ENCODE data around the gene NBEA.
"Not testable (repeated sequence)": the region's sequence is repeated elsewhere in the genome, so short reads cannot be mapped to it uniquely, and the experiment has no call there.

Gene NBEA

GRCh38 chr13:35649162-35649561 lies 707.1 kb downstream of the NBEA start:
- in situ Hi-C loops (cut with HindIII; ENCODE audit: low pct_ligation_motif_present, low sequenced_read_pairs) = no loop called here
- DNase-seq = no peak
- H3K27me3 ChIP-seq (replicated peaks) = no peaks in the 10 kb centered on the region
- H3K4me3 ChIP-seq (ENCODE audit: low read depth, low read length) = no peak overlapping the region
- no peaks in the 10 kb centered on the region for H3K36me3 ChIP-seq (replicated peaks)
- no peak for TF ChIP-seq CTCF (IDR thresholded peaks at IDR 0.05; ENCODE audit: low read depth, low read length, missing control alignments)
- H3K27ac ChIP-seq = no peak overlapping the region

- Histone ChIP-seq H3K4me3 (ENCODE audit: low read depth, low read length) (no peak overlapping the region), H3K36me3 (replicated peaks) (no peaks in the 10 kb centered on the region), H3K27ac (no peak overlapping the region), H3K27me3 (replicated peaks) (no peaks in the 10 kb centered on the region)
- no peak for DNase-seq
- TF ChIP-seq CTCF (IDR thresholded peaks at IDR 0.05; ENCODE audit: low read depth, low read length, missing control alignments) = no peak
- in situ Hi-C loops (cut with HindIII; ENCODE audit: low pct_ligation_motif_present, low sequenced_read_pairs) = no loop called here
Observed at GRCh38 chr13:35659796-35660195, 717.7 kb downstream of the NBEA start.

GRCh38 chr13:35664747-35665146 lies 722.7 kb downstream of the NBEA start:
- in situ Hi-C loops (cut with HindIII; ENCODE audit: low pct_ligation_motif_present, low sequenced_read_pairs) = no loop called here
- Histone ChIP-seq H3K36me3 (replicated peaks) (no peaks in the 10 kb centered on the region), H3K27ac (no peak overlapping the region), H3K27me3 (replicated peaks) (no peaks in the 10 kb centered on the region), H3K4me3 (ENCODE audit: low read depth, low read length) (no peak overlapping the region)
- no peak for TF ChIP-seq CTCF (IDR thresholded peaks at IDR 0.05; ENCODE audit: low read depth, low read length, missing control alignments)
- no peak for DNase-seq

GRCh38 chr13:35669321-35669720 lies 727.3 kb downstream of the NBEA start:
- no peaks in the 10 kb centered on the region for H3K36me3 ChIP-seq (replicated peaks)
- TF ChIP-seq CTCF (IDR thresholded peaks at IDR 0.05; ENCODE audit: low read depth, low read length, missing control alignments) = no peak
- no peak for DNase-seq
- no peak overlapping the region for H3K4me3 ChIP-seq (ENCODE audit: low read depth, low read length)
- H3K27me3 ChIP-seq (replicated peaks) = no peaks in the 10 kb centered on the region
- in situ Hi-C loops (cut with HindIII; ENCODE audit: low pct_ligation_motif_present, low sequenced_read_pairs) = no loop called here
- H3K27ac ChIP-seq = no peak overlapping the region

- Histone ChIP-seq H3K36me3 (replicated peaks) (no peaks in the 10 kb centered on the region), H3K27me3 (replicated peaks) (no peaks in the 10 kb centered on the region), H3K27ac (no peak overlapping the region), H3K4me3 (ENCODE audit: low read depth, low read length) (no peak overlapping the region)
- in situ Hi-C loops (cut with HindIII; ENCODE audit: low pct_ligation_motif_present, low sequenced_read_pairs) = no loop called here
- no peak for DNase-seq
- TF ChIP-seq CTCF (IDR thresholded peaks at IDR 0.05; ENCODE audit: low read depth, low read length, missing control alignments) = no peak
Observed at GRCh38 chr13:35672611-35673010, 730.5 kb downstream of the NBEA start.

GRCh38 chr13:35675651-35676050 lies 733.6 kb downstream of the NBEA start:
- no peaks in the 10 kb centered on the region for H3K36me3 ChIP-seq (replicated peaks)
- in situ Hi-C loops (cut with HindIII; ENCODE audit: low pct_ligation_motif_present, low sequenced_read_pairs) = no loop called here
- H3K27me3 ChIP-seq (replicated peaks) = no peaks in the 10 kb centered on the region
- no peak overlapping the region for H3K4me3 ChIP-seq (ENCODE audit: low read depth, low read length)
- no peak for TF ChIP-seq CTCF (IDR thresholded peaks at IDR 0.05; ENCODE audit: low read depth, low read length, missing control alignments)
- DNase-seq = no peak
- no peak overlapping the region for H3K27ac ChIP-seq

- DNase-seq; H3K4me3 ChIP-seq (ENCODE audit: low read depth, low read length); H3K27me3 ChIP-seq (replicated peaks); in situ Hi-C loops (cut with HindIII; ENCODE audit: low pct_ligation_motif_present, low sequenced_read_pairs); H3K36me3 ChIP-seq (replicated peaks); H3K27ac ChIP-seq: not testable (repeated sequence)
Observed at GRCh38 chr13:35677863-35678262, 735.8 kb downstream of the NBEA start.

All from brain microvascular endothelial cell (primary cell).